GM23338 (cell line): Measurements from ENCODE around the gene SASH1. TPM values are rescaled to one million over a fixed set of nuclear protein-coding genes. Genes with fewer than 3 reads are reported as not detected.

Experiments used
- ATAC-seq: fragments of 200-7000 bp; cut with Tn5 transposase; 3 replicates; pipeline ENCODE4 v1.9.1; 2020
- DNase-seq: peaks from one replicate; pipeline ENCODE4 v3.0.0-alpha.2; 2015; ENCODE audit warnings: low spot score
- H2AFZ ChIP-seq: fragments of 200-600 bp; sonication (generic); 2 replicates; pipeline ENCODE4 v1.8.0; 2016; ENCODE audit warnings: antibody characterized with exemption, mild to moderate bottlenecking, moderate library complexity
- H3F3A ChIP-seq: fragments of 200-600 bp; sonication (generic); replicated peaks from 2 replicates; pipeline ENCODE4 v1.8.0; 2017; ENCODE audit warnings: antibody characterized with exemption, mixed run types, low read depth
- H3K27ac ChIP-seq: fragments of 200-600 bp; sonication (generic); 2 replicates; pipeline ENCODE4 v1.6.1; 2016; ENCODE audit warnings: low read depth
- H3K27me3 ChIP-seq: fragments of 200-600 bp; sonication (generic); 2 replicates; pipeline ENCODE4 v1.8.0; 2016; ENCODE audit warnings: mild to moderate bottlenecking, mixed run types, moderate library complexity; ENCODE audit not compliant: insufficient read depth
- H3K36me3 ChIP-seq: fragments of 200-600 bp; sonication (generic); 2 replicates; pipeline ENCODE4 v1.8.0; 2016; ENCODE audit warnings: mild to moderate bottlenecking; ENCODE audit not compliant: insufficient read depth
- H3K4me1 ChIP-seq: fragments of 200-600 bp; sonication (generic); 2 replicates; pipeline ENCODE4 v1.8.0; 2016; ENCODE audit warnings: mild to moderate bottlenecking, moderate library complexity; ENCODE audit not compliant: insufficient read depth
- H3K4me2 ChIP-seq: fragments of 200-600 bp; sonication (generic); 2 replicates; pipeline ENCODE4 v1.7.1; 2017; ENCODE audit warnings: mixed run types
- H3K4me3 ChIP-seq: fragments of 200-600 bp; sonication (generic); 2 replicates; pipeline ENCODE4 v1.6.1; 2016; ENCODE audit warnings: mixed run types
- H3K79me2 ChIP-seq: fragments of 200-600 bp; sonication (generic); replicated peaks from 2 replicates; pipeline ENCODE4 v1.8.0; 2017; ENCODE audit warnings: mild to moderate bottlenecking; ENCODE audit not compliant: insufficient read depth
- H3K9me2 ChIP-seq: fragments of 200-600 bp; sonication (generic); 2 replicates; pipeline ENCODE4 v1.8.0; 2017; ENCODE audit not compliant: insufficient read depth
- H4K20me1 ChIP-seq: fragments of 200-600 bp; sonication (generic); replicated peaks from 2 replicates; pipeline ENCODE4 v1.8.0; 2017; ENCODE audit warnings: mild to moderate bottlenecking; ENCODE audit not compliant: insufficient read depth
- H3K27ac Mint-ChIP-seq: 2 replicates; pipeline ENCODE4 v1.8.0; 2020; ENCODE audit warnings: inconsistent platforms, mild to moderate bottlenecking, moderate library complexity, mixed read lengths
- H3K27me3 Mint-ChIP-seq: 3 replicates; pipeline ENCODE4 v1.8.0; 2022; ENCODE audit warnings: low read depth, mild to moderate bottlenecking, moderate library complexity, mixed read lengths, inconsistent platforms; ENCODE audit not compliant: insufficient read depth, poor library complexity
- H3K36me3 Mint-ChIP-seq: 3 replicates; pipeline ENCODE4 v1.8.0; 2021; ENCODE audit warnings: low read depth, mild to moderate bottlenecking, inconsistent platforms, moderate library complexity, mixed read lengths
- H3K4me1 Mint-ChIP-seq: 3 replicates; pipeline ENCODE4 v1.8.0; 2020; ENCODE audit warnings: mild to moderate bottlenecking, inconsistent platforms, mixed read lengths
- H3K4me3 Mint-ChIP-seq: 3 replicates; pipeline ENCODE4 v1.8.0; 2021; ENCODE audit warnings: moderate library complexity, mild to moderate bottlenecking, inconsistent platforms, mixed read lengths
- H3K9me3 Mint-ChIP-seq: 3 replicates; pipeline ENCODE4 v1.8.0; 2020; ENCODE audit warnings: moderate library complexity, mild to moderate bottlenecking, inconsistent platforms, mixed read lengths
- CREB1 ChIP-seq: fragments of 250-450 bp; sonication (Bioruptor Pico); IDR thresholded peaks from 2 replicates; pipeline ENCODE4 v1.5.0; 2020; ENCODE audit warnings: low read depth, mild to moderate bottlenecking, moderate library complexity
- EZH2 ChIP-seq: fragments of 200-600 bp; sonication (generic); IDR thresholded peaks from one replicate; pipeline ENCODE4 v1.8.0; 2017; ENCODE audit warnings: antibody characterized with exemption, mild to moderate bottlenecking, low read depth; ENCODE audit not compliant: unreplicated experiment
- EZH2phosphoT487 ChIP-seq: fragments of 200-600 bp; sonication (generic); IDR thresholded peaks from one replicate; pipeline ENCODE4 v1.8.1; 2018; ENCODE audit warnings: antibody characterized with exemption; ENCODE audit not compliant: unreplicated experiment
- JUNB ChIP-seq: IDR thresholded peaks from one replicate; pipeline ENCODE4 v1.6.1; 2016; ENCODE audit warnings: antibody characterized with exemption; ENCODE audit not compliant: unreplicated experiment
- POLR2AphosphoS5 ChIP-seq: IDR thresholded peaks from 2 replicates; pipeline ENCODE4 v1.6.1; 2016; ENCODE audit warnings: antibody characterized with exemption, low read depth
- STAT1 ChIP-seq: IDR thresholded peaks from one replicate; pipeline ENCODE4 v1.6.1; 2016; ENCODE audit warnings: antibody characterized with exemption; ENCODE audit not compliant: unreplicated experiment
- ZNF331 ChIP-seq: fragments of 250-450 bp; sonication (Bioruptor Pico); IDR thresholded peaks from 2 replicates; pipeline ENCODE4 v1.5.0; 2020; ENCODE audit warnings: low read depth, mild to moderate bottlenecking, moderate library complexity
- polyA plus RNA-seq: library from polyadenylated mRNA; unstranded; fragments of >200 nt; fragmentation: Nextera tagmentation; extraction: Ambion mirVana; gene quantifications from 2 replicates; pipeline ENCODE4 v1.2.1, GENCODE V29; 2016
- total RNA-seq: library from RNA; depleted of rRNA; stranded (reverse); fragments of >200 nt; shearing (Covaris generic); gene quantifications from 2 replicates; pipeline ENCODE4 v1.2.3, GENCODE V29; 2014
- TF ChIP-seq, protein P1 (sequence below): fragments of 250-450 bp; sonication (Bioruptor Pico); IDR thresholded peaks from 2 replicates; pipeline ENCODE4 v1.5.0; 2020; ENCODE audit warnings: mild to moderate bottlenecking, moderate library complexity
- TF ChIP-seq, protein P2 (sequence below): IDR thresholded peaks from 2 replicates; pipeline ENCODE4 v1.6.1; 2016; ENCODE audit warnings: antibody characterized with exemption

The SASH1 gene
- total and polyA plus RNA-seq, 2 experiments from 2014 or later: 8.2 to 30.2 TPM

DNA sequence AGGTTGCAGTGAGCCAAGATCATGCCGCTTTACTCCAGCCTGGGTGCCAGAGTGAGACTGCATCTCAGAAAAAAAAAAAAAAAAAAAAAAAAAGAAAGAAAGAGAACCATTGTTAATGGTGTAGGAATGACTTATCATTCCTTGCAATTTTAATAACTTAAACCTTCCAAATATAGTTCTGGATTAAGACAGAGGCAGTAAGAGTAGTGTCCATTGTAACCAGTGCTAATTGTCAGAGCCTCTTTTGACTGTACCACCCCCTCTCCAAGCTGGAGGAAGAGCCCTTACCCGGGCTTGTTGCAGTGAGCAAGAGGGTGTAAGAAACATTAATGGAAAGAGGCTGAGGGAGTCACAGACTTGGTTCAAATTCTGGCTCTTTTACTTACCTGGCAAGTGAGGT, 53.8 kb downstream of the SASH1 start:
- DNase-seq (no peak), ATAC-seq (no peak)
- H3K27me3 Mint-ChIP-seq: peaks cover 1% of the 10 kb centered on the region
- no peak overlapping the region for H3K27ac Mint-ChIP-seq
- H3K9me3 Mint-ChIP-seq: no peaks in the 10 kb centered on the region
- H3K27me3 ChIP-seq: no peaks in the 10 kb centered on the region
- H3K36me3 Mint-ChIP-seq: peaks cover 19% of the 10 kb centered on the region; the same call in 2 of the 3 replicates
- H3K36me3 ChIP-seq: no peaks in the 10 kb centered on the region
- TF ChIP-seq STAT1 (no peak), POLR2AphosphoS5 (no peak), CREB1 (CRISPR knock-in tag) (no peak), EZH2 (no peak), ZNF331 (CRISPR knock-in tag) (no peak), JUNB (no peak), EZH2phosphoT487 (no peak)
- TF ChIP-seq, protein P1, sequence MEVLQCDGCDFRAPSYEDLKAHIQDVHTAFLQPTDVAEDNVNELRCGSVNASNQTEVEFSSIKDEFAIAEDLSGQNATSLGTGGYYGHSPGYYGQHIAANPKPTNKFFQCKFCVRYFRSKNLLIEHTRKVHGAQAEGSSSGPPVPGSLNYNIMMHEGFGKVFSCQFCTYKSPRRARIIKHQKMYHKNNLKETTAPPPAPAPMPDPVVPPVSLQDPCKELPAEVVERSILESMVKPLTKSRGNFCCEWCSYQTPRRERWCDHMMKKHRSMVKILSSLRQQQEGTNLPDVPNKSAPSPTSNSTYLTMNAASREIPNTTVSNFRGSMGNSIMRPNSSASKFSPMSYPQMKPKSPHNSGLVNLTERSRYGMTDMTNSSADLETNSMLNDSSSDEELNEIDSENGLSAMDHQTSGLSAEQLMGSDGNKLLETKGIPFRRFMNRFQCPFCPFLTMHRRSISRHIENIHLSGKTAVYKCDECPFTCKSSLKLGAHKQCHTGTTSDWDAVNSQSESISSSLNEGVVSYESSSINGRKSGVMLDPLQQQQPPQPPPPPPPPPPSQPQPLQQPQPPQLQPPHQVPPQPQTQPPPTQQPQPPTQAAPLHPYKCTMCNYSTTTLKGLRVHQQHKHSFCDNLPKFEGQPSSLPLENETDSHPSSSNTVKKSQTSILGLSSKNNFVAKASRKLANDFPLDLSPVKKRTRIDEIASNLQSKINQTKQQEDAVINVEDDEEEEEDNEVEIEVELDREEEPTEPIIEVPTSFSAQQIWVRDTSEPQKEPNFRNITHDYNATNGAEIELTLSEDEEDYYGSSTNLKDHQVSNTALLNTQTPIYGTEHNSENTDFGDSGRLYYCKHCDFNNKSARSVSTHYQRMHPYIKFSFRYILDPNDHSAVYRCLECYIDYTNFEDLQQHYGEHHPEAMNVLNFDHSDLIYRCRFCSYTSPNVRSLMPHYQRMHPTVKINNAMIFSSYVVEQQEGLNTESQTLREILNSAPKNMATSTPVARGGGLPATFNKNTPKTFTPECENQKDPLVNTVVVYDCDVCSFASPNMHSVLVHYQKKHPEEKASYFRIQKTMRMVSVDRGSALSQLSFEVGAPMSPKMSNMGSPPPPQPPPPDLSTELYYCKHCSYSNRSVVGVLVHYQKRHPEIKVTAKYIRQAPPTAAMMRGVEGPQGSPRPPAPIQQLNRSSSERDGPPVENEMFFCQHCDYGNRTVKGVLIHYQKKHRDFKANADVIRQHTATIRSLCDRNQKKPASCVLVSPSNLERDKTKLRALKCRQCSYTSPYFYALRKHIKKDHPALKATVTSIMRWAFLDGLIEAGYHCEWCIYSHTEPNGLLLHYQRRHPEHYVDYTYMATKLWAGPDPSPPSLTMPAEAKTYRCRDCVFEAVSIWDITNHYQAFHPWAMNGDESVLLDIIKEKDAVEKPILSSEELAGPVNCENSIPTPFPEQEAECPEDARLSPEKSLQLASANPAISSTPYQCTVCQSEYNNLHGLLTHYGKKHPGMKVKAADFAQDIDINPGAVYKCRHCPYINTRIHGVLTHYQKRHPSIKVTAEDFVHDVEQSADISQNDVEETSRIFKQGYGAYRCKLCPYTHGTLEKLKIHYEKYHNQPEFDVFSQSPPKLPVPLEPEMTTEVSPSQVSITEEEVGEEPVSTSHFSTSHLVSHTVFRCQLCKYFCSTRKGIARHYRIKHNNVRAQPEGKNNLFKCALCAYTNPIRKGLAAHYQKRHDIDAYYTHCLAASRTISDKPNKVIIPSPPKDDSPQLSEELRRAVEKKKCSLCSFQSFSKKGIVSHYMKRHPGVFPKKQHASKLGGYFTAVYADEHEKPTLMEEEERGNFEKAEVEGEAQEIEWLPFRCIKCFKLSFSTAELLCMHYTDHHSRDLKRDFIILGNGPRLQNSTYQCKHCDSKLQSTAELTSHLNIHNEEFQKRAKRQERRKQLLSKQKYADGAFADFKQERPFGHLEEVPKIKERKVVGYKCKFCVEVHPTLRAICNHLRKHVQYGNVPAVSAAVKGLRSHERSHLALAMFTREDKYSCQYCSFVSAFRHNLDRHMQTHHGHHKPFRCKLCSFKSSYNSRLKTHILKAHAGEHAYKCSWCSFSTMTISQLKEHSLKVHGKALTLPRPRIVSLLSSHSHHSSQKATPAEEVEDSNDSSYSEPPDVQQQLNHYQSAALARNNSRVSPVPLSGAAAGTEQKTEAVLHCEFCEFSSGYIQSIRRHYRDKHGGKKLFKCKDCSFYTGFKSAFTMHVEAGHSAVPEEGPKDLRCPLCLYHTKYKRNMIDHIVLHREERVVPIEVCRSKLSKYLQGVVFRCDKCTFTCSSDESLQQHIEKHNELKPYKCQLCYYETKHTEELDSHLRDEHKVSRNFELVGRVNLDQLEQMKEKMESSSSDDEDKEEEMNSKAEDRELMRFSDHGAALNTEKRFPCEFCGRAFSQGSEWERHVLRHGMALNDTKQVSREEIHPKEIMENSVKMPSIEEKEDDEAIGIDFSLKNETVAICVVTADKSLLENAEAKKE (CRISPR knock-in tag): no peak
- TF ChIP-seq, protein P2, sequence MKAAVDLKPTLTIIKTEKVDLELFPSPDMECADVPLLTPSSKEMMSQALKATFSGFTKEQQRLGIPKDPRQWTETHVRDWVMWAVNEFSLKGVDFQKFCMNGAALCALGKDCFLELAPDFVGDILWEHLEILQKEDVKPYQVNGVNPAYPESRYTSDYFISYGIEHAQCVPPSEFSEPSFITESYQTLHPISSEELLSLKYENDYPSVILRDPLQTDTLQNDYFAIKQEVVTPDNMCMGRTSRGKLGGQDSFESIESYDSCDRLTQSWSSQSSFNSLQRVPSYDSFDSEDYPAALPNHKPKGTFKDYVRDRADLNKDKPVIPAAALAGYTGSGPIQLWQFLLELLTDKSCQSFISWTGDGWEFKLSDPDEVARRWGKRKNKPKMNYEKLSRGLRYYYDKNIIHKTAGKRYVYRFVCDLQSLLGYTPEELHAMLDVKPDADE: no peak
- no peak overlapping the region for H2AFZ ChIP-seq
- no peak overlapping the region for H3K4me3 Mint-ChIP-seq
- peaks cover 7% of the 10 kb centered on the region; the same call in 2 of the 3 replicates for H3K4me1 Mint-ChIP-seq
- no peaks in the 10 kb centered on the region for H3K4me1 ChIP-seq
- H3K4me2 ChIP-seq: no peak overlapping the region
- H3K9me2 ChIP-seq: no peaks in the 10 kb centered on the region
- no peak overlapping the region for H3K4me3 ChIP-seq
- H3K79me2 ChIP-seq: peaks cover 7% of the 10 kb centered on the region
- no peaks in the 10 kb centered on the region for H3F3A ChIP-seq
- H3K27ac ChIP-seq: no peak overlapping the region
- H4K20me1 ChIP-seq: peaks cover 3% of the 10 kb centered on the region; the same call in 1 of the 2 replicates
